Uterus (tissue), 2 donors: Measurements from ENCODE around the gene CCDC88A.
"Not testable (repeated sequence)": the region's sequence is repeated elsewhere in the genome, so short reads cannot be mapped to it uniquely, and the experiment has no call there.

Experiments
- CTCF ChIP-seq, 4 experiments: fragments of 200-600 bp in 2 of 4; fragments of 450-650 bp in 2 of 4; sonication (generic) in 2 of 4; IDR thresholded peaks; one replicate each; pipeline ENCODE4 v1.5.1; 2016 to 2019; ENCODE audit warnings: antibody characterized with exemption in 4 of 4, mild to moderate bottlenecking in 2 of 4, moderate library complexity in 1 of 4
- POLR2A ChIP-seq, 2 donors: fragments of 450-650 bp; IDR thresholded peaks; one replicate each; pipeline ENCODE4 v1.6.1; 2016; ENCODE audit warnings: antibody characterized with exemption in 2 of 2, mild to moderate bottlenecking in 1 of 2, moderate library complexity in 1 of 2

- TF ChIP-seq CTCF, POLR2A (IDR thresholded peaks at IDR 0.05): not testable (repeated sequence)
These were observed 22.5 kb upstream of the CCDC88A start for GRCh38 chr2:55442045-55442760.
